T-cell (primary cell): Measurements from ENCODE around the gene FMN1. TPM values are rescaled to one million over a fixed set of nuclear protein-coding genes. Genes with fewer than 3 reads are reported as not detected.

ENCODE experiments used
- ATAC-seq, 4 experiments: fragments of 200-7000 bp in 3 of 4; fragments of 150-1000 bp in 1 of 4; cut with Tn5 transposase; replicated peaks in 1 of 4; 1 replicate in 3 of 4; 2 replicates in 1 of 4; pipeline ENCODE4 v1.10.0; 2021; ENCODE audit warnings: moderate library complexity in 3 of 4, mild to moderate bottlenecking in 2 of 4, moderate number of reproducible peaks in 1 of 4
- CTCF ChIA-PET, 2 donors: fragments of 300-600 bp; sonication (Branson Sonifier 250); formaldehyde crosslinking; loops; one replicate each; lab custom pipeline; 2022; ENCODE audit warnings: antibody characterized with exemption in 2 of 2; lab: Charles Lee
- POLR2A ChIA-PET, 2 donors: fragments of 300-600 bp; sonication (Branson Sonifier 250); formaldehyde crosslinking; loops; one replicate each; lab custom pipeline; 2022; ENCODE audit warnings: antibody characterized with exemption in 2 of 2; lab: Charles Lee
- DNase-seq, 35 experiments: peaks; one replicate each; pipeline versions ENCODE4 v3.0.0 to v3.0.0-alpha.2; 2013 to 2023
- H3K27ac ChIP-seq: one replicate; pipeline ENCODE4 v1.5.1; 2013; ENCODE audit warnings: low read length
- H3K27me3 ChIP-seq, 2 experiments: replicated peaks in 1 of 2; 1 replicate in 1 of 2; 2 replicates in 1 of 2; pipeline versions ENCODE4 v1.6.1 to v1.7.0; 2013; ENCODE audit warnings: low read length in 1 of 2, mixed read lengths in 1 of 2; ENCODE audit not compliant: control insufficient read depth in 2 of 2, insufficient read depth in 2 of 2; ENCODE audit errors: extremely low read depth in 1 of 2
- H3K36me3 ChIP-seq, 2 donors: 1 replicate in 1 of 2; 2 replicates in 1 of 2; pipeline versions ENCODE4 v1.6.1 to v1.7.0; 2013; ENCODE audit warnings: low read length in 1 of 2; ENCODE audit not compliant: control insufficient read depth in 2 of 2, insufficient read depth in 1 of 2; ENCODE audit errors: extremely low read depth in 1 of 2
- H3K4me1 ChIP-seq, 2 experiments: 1 replicate in 1 of 2; 2 replicates in 1 of 2; pipeline versions ENCODE4 v1.6.1 to v1.7.0; 2013; ENCODE audit warnings: low read length in 2 of 2, mixed read lengths in 1 of 2; ENCODE audit not compliant: insufficient read depth in 2 of 2, control insufficient read depth in 1 of 2; ENCODE audit errors: extremely low read depth in 1 of 2
- H3K4me3 ChIP-seq, 2 donors: 1 replicate in 1 of 2; 2 replicates in 1 of 2; pipeline versions ENCODE4 v1.5.1 to v1.7.0; 2013; ENCODE audit warnings: mild to moderate bottlenecking in 2 of 2, low read length in 1 of 2, moderate library complexity in 1 of 2; ENCODE audit not compliant: control insufficient read depth in 1 of 2; ENCODE audit errors: extremely low read depth in 1 of 2
- H3K9me3 ChIP-seq: 2 replicates; pipeline ENCODE4 v1.7.0; 2013
- H3K27ac Mint-ChIP-seq, 2 donors: one replicate each; pipeline ENCODE4 v1.8.0; 2020 to 2021; ENCODE audit warnings: mild to moderate bottlenecking in 2 of 2, mixed read lengths in 2 of 2
- H3K27me3 Mint-ChIP-seq, 2 donors: one replicate each; pipeline ENCODE4 v1.8.0; 2021 to 2022; ENCODE audit warnings: mixed read lengths in 2 of 2
- H3K36me3 Mint-ChIP-seq: one replicate; pipeline ENCODE4 v1.8.0; 2021; ENCODE audit warnings: mixed read lengths
- H3K4me1 Mint-ChIP-seq, 3 donors: one replicate each; pipeline ENCODE4 v1.8.0; 2020 to 2022; ENCODE audit warnings: mixed read lengths in 3 of 3, mild to moderate bottlenecking in 1 of 3
- H3K4me3 Mint-ChIP-seq, 3 donors: one replicate each; pipeline ENCODE4 v1.8.0; 2020 to 2022; ENCODE audit warnings: mild to moderate bottlenecking in 3 of 3, mixed read lengths in 3 of 3, moderate library complexity in 3 of 3
- H3K9me3 Mint-ChIP-seq, 3 donors: one replicate each; pipeline ENCODE4 v1.8.0; 2020 to 2022; ENCODE audit warnings: mixed read lengths in 3 of 3
- WGBS: methylation state at CpG from one replicate; pipeline ENCODE4 v1.1.5; 2013; ENCODE audit warnings: missing lambda C conversion rate; ENCODE audit not compliant: insufficient coverage; 5-methylcytosine and 5-hydroxymethylcytosine counted together
- total RNA-seq, 35 experiments: library from RNA in 6 of 35; stranded (reverse) in 6 of 35; fragments of 120-200 nt in 1 of 35; gene quantifications; one replicate each; pipeline versions ENCODE4 v1.2.1 to v1.2.4 and lab custom pipeline; 2013 to 2026

The FMN1 gene
- total RNA-seq, 5 donors from 2014 or later (not counting 1 experiment from before 2014, with no cell fraction given) = 0.20 to 22.4 (median 14.9) TPM

DNA sequence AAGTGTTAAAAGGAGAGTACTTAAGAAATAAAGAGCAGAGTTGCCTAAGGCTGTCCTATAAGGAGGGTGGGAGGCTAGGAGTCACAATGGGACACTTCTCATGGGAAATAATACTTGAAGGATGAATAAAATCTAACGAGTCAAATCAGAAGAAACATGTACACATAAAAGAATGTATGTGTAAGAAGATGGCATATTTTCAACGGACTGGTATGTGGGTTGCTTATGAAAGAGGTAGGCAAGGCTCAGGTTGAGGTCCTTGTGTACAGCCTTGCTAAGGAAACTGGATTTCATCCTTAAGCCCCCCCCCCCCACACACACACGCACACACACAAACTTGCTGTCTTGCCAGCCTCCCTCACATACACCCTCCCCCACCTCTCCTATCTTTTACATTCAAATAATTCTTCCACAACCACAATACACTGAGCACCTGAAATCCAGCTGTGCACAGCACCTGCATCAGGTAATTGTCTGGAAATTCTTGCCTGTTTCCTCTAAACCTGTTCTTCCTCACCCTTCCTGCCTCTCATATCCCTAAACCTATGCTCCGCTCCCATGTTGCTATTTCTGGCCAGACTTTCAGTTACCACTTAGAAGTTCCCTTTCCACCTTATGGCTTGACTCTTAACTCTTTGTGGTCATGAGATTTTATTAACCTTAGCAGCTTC is 79.2 kb downstream of the FMN1 start:
- 85% methylated on average over 2 of the region's 4 CpGs for WGBS
- Histone ChIP-seq H3K36me3 (no peaks in the 10 kb centered on the region), H3K4me3 (no peak overlapping the region), H3K27ac (no peak overlapping the region), H3K9me3 (no peaks in the 10 kb centered on the region), H3K4me1 (no peaks in the 10 kb centered on the region), H3K27me3 (peaks cover 0 to 3% of the 10 kb centered on the region in 2 experiments)
- ATAC-seq = no peak
- H3K9me3 Mint-ChIP-seq = no peaks in the 10 kb centered on the region
- POLR2A ChIA-PET = no interaction called here
- H3K4me3 Mint-ChIP-seq = no peak overlapping the region
- no peak for DNase-seq
- CTCF ChIA-PET = no interaction called here
- peaks cover 0 to 1% (median 0%) of the 10 kb centered on the region in 3 donors for H3K4me1 Mint-ChIP-seq
- no peaks in the 10 kb centered on the region for H3K36me3 Mint-ChIP-seq
- no peak overlapping the region for H3K27ac Mint-ChIP-seq
- no peaks in the 10 kb centered on the region for H3K27me3 Mint-ChIP-seq

DNA sequence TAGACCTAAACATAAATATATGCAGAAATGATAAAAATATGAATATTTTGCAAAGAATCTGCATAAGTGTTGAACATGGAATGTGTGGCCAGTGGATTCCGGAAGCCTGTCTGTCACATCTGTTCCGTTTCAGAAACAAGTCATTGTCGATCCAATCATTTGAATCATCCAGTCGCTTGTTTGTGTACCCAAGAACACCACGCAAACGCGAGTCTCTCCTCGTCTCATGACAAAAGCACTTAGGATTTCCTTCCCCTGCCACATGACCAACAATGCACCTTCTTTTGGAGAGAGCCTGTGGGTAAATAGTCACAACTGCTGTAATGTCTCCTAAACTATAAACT is 80.2 kb downstream of the FMN1 start:
- no peak overlapping the region for H3K4me3 Mint-ChIP-seq
- DNase-seq = no peak
- Histone ChIP-seq H3K4me1 (no peaks in the 10 kb centered on the region), H3K9me3 (no peaks in the 10 kb centered on the region), H3K4me3 (no peak overlapping the region), H3K27me3 (peaks cover 0 to 3% of the 10 kb centered on the region in 2 experiments), H3K36me3 (no peaks in the 10 kb centered on the region), H3K27ac (no peak overlapping the region)
- no peaks in the 10 kb centered on the region for H3K36me3 Mint-ChIP-seq
- no peaks in the 10 kb centered on the region for H3K27me3 Mint-ChIP-seq
- peaks cover 0 to 1% (median 0%) of the 10 kb centered on the region in 3 donors for H3K4me1 Mint-ChIP-seq
- 92% methylated on average over 5 of the region's 8 CpGs for WGBS
- ChIA-PET POLR2A (no interaction called here), CTCF (no interaction called here)
- no peak for ATAC-seq
- no peaks in the 10 kb centered on the region for H3K9me3 Mint-ChIP-seq
- no peak overlapping the region for H3K27ac Mint-ChIP-seq

DNA sequence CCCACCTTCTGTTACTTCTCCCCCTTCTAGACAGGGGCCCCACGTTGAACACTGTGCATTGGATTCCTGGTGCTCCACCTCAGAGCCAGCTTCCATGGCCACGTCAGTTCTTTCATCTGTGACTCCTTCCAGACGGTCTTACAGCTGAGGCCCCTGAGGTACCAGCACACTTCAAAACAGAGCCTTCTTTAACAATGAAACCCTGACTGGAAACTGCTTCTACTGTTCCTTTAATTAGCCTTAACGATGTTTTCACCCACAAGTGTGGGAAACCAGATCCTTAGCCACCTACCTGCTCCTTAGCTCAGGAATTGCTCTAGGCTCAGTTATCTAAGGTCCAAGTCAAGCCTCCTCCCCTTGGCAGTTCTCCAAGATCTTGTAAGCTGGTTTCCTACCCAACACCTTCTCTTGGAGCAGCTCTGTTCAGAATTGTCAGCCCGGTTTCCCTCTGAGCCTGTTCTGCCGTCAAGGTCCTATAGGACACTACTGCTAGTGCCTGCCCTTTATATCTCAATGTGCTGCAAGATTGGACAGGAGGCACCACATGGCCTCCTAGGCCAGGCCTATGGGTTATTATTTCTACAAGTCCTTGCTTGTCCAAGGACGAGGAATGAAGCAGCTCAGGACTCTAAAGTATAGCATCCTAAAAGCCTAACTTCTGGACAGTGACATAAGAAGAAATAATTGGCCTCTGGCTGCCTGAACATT is 80.7 kb downstream of the FMN1 start:
- Histone ChIP-seq H3K36me3 (no peaks in the 10 kb centered on the region), H3K4me3 (no peak overlapping the region), H3K27ac (no peak overlapping the region), H3K9me3 (no peaks in the 10 kb centered on the region), H3K27me3 (no peaks in the 10 kb centered on the region), H3K4me1 (no peaks in the 10 kb centered on the region)
- H3K4me1 Mint-ChIP-seq = peaks cover 0 to 1% (median 0%) of the 10 kb centered on the region in 3 donors
- no peak for DNase-seq
- ATAC-seq = no peak
- H3K27me3 Mint-ChIP-seq = no peaks in the 10 kb centered on the region
- WGBS = 85% methylated on average over 7 of the region's 7 CpGs
- no peak overlapping the region for H3K4me3 Mint-ChIP-seq
- POLR2A ChIA-PET = no interaction called here
- CTCF ChIA-PET = no interaction called here
- no peak overlapping the region for H3K27ac Mint-ChIP-seq
- no peaks in the 10 kb centered on the region for H3K36me3 Mint-ChIP-seq
- no peaks in the 10 kb centered on the region for H3K9me3 Mint-ChIP-seq

DNA sequence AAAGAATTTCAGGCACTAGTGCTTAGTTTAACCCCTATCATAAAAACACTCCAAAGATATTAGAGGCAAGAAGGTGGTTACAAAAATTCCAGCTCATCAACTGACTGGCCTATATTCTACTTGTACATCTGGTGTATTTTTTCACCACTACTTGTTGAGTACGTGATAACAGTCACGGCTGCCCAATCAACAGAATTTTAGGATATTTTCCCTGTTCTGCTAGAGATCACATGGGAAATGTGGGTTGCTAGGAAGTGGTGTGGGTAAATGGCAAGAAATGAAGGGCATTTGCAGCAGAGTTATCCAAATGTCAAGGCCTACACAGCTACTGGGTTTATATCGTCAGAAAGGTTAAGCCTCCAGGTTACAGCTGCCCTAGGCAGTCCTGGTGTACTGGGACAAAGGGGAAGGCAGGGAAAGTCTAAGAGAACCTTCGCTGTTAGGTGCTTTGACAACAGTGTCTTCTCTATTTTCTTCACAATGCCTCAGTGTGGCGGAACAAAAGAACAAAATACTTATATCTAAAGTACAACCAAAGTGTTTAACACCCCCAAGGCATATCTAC is 81.9 kb downstream of the FMN1 start:
- Histone ChIP-seq H3K4me1 (no peaks in the 10 kb centered on the region), H3K9me3 (no peaks in the 10 kb centered on the region), H3K4me3 (no peak overlapping the region), H3K36me3 (no peaks in the 10 kb centered on the region), H3K27ac (no peak overlapping the region), H3K27me3 (no peaks in the 10 kb centered on the region)
- ChIA-PET CTCF (no interaction called here), POLR2A (interaction anchor here in 1 of 2 donors (0.6 kb wide), 1 partner anchor 9 kb away, joined by 3 read pairs; no protein-coding TSS in a partner anchor)
- H3K4me3 Mint-ChIP-seq = no peak overlapping the region
- no peaks in the 10 kb centered on the region for H3K27me3 Mint-ChIP-seq
- no peaks in the 10 kb centered on the region for H3K36me3 Mint-ChIP-seq
- no peak for ATAC-seq
- WGBS = 100% methylated on average over 2 of the region's 5 CpGs
- H3K27ac Mint-ChIP-seq = no peak overlapping the region
- no peak for DNase-seq
- H3K4me1 Mint-ChIP-seq = peaks cover 0 to 5% (median 4%) of the 10 kb centered on the region in 3 donors
- no peaks in the 10 kb centered on the region for H3K9me3 Mint-ChIP-seq

- H3K4me1 Mint-ChIP-seq = peaks cover 0 to 20% (median 16%) of the 10 kb centered on the region in 3 donors
- ChIA-PET CTCF (no interaction called here), POLR2A (no interaction called here)
- no peaks in the 10 kb centered on the region for H3K36me3 Mint-ChIP-seq
- H3K36me3 ChIP-seq = no peaks in the 10 kb centered on the region
- no CpG with 5 or more reads among the region's 1 CpG for WGBS
- no peaks in the 10 kb centered on the region for H3K4me1 ChIP-seq
- H3K27ac Mint-ChIP-seq = no peak overlapping the region
- no peak overlapping the region for H3K4me3 ChIP-seq
- H3K27me3 Mint-ChIP-seq = no peaks in the 10 kb centered on the region
- ATAC-seq (no peak), DNase-seq (no peak)
- H3K27me3 ChIP-seq = no peaks in the 10 kb centered on the region
- no peak overlapping the region for H3K27ac ChIP-seq
- H3K9me3 ChIP-seq = no peaks in the 10 kb centered on the region
- H3K9me3 Mint-ChIP-seq = no peaks in the 10 kb centered on the region
- no peak overlapping the region for H3K4me3 Mint-ChIP-seq
Measured at GRCh38 chr15:33111041-33111451, 83.5 kb downstream of the FMN1 start.

- WGBS = no CpG with 5 or more reads among the region's 4 CpGs
- H3K27ac Mint-ChIP-seq = no peak overlapping the region
- ATAC-seq = no peak
- Histone ChIP-seq H3K9me3 (no peaks in the 10 kb centered on the region), H3K4me1 (peaks cover 5% of the 10 kb centered on the region in 2 experiments), H3K27ac (no peak overlapping the region), H3K36me3 (no peaks in the 10 kb centered on the region), H3K4me3 (no peak overlapping the region), H3K27me3 (no peaks in the 10 kb centered on the region)
- no peaks in the 10 kb centered on the region for H3K27me3 Mint-ChIP-seq
- H3K4me3 Mint-ChIP-seq = no peak overlapping the region
- POLR2A ChIA-PET = interaction anchor here in 1 of 2 donors (0.6 kb wide), 1 partner anchor 522 kb away, joined by 4 read pairs; no protein-coding TSS in a partner anchor
- no peak for DNase-seq
- peaks cover 9 to 36% (median 31%) of the 10 kb centered on the region in 3 donors for H3K4me1 Mint-ChIP-seq
- CTCF ChIA-PET = interaction anchor here in 1 of 2 donors (0.6 kb wide), 1 partner anchor 21 kb away, joined by 3 read pairs; no protein-coding TSS in a partner anchor
- no peaks in the 10 kb centered on the region for H3K36me3 Mint-ChIP-seq
- H3K9me3 Mint-ChIP-seq = no peaks in the 10 kb centered on the region
Measured at GRCh38 chr15:33109345-33109744, 85.2 kb downstream of the FMN1 start.
